ENCODE results near the gene INSC.

The INSC gene

GRCh38 chr11:15170698-15171097 is 56.0 kb downstream of the INSC start:
- DNase-seq (ENCODE audit: low read depth): peak; percentile 32
- H3K4me3 ChIP-seq (ENCODE audit: low read length): no peak overlapping the region
- no peak for TF ChIP-seq CTCF (IDR thresholded peaks at IDR 0.05; ENCODE audit: insufficient read depth, low read depth, low read length, missing control alignments)

GRCh38 chr11:15171956-15172355 is 57.2 kb downstream of the INSC start:
- DNase-seq (ENCODE audit: low read depth): no peak
- no peak for TF ChIP-seq CTCF (IDR thresholded peaks at IDR 0.05; ENCODE audit: insufficient read depth, low read depth, low read length, missing control alignments)
- no peak overlapping the region for H3K4me3 ChIP-seq (ENCODE audit: low read length)

GRCh38 chr11:15175831-15176230 is 61.1 kb downstream of the INSC start:
- DNase-seq (ENCODE audit: low read depth): peak; percentile 19
- H3K4me3 ChIP-seq (ENCODE audit: low read length): no peak overlapping the region
- no peak for TF ChIP-seq CTCF (IDR thresholded peaks at IDR 0.05; ENCODE audit: insufficient read depth, low read depth, low read length, missing control alignments)

- no peak for DNase-seq (ENCODE audit: low read depth)
- no peak for TF ChIP-seq CTCF (IDR thresholded peaks at IDR 0.05; ENCODE audit: insufficient read depth, low read depth, low read length, missing control alignments)
- no peak overlapping the region for H3K4me3 ChIP-seq (ENCODE audit: low read length)
Measured at GRCh38 chr11:15176646-15177163, 62.0 kb downstream of the INSC start.

GRCh38 chr11:15177491-15177890 is 62.8 kb downstream of the INSC start:
- H3K4me3 ChIP-seq (ENCODE audit: low read length): no peak overlapping the region
- TF ChIP-seq CTCF (IDR thresholded peaks at IDR 0.05; ENCODE audit: insufficient read depth, low read depth, low read length, missing control alignments): no peak

GRCh38 chr11:15178214-15178613 is 63.5 kb downstream of the INSC start:
- H3K4me3 ChIP-seq (ENCODE audit: low read length): no peak overlapping the region
- no peak for DNase-seq (ENCODE audit: low read depth)
- no peak for TF ChIP-seq CTCF (IDR thresholded peaks at IDR 0.05; ENCODE audit: insufficient read depth, low read depth, low read length, missing control alignments)

More at GRCh38 chr11:15177491-15177890, 62.8 kb downstream of the INSC start:
- no peak for DNase-seq (ENCODE audit: low read depth)

GRCh38 chr11:15179167-15179566 is 64.4 kb downstream of the INSC start:
- no peak overlapping the region for H3K4me3 ChIP-seq (ENCODE audit: low read length)
- no peak for DNase-seq (ENCODE audit: low read depth)
- TF ChIP-seq CTCF (IDR thresholded peaks at IDR 0.05; ENCODE audit: insufficient read depth, low read depth, low read length, missing control alignments): no peak

All from epithelial cell of esophagus (primary cell).